HepG2 (cell line): ENCODE measurements around the gene ETFA. TPM values are rescaled to one million over a fixed set of nuclear protein-coding genes. Genes with fewer than 3 reads are reported as not detected.

Experiments
- BCL6 ChIP-seq: IDR thresholded peaks from 2 replicates; pipeline ENCODE4 v1.6.1; 2016; ENCODE audit warnings: missing genetic modification reagents, missing compliant biosample characterization
- BORCS8-MEF2B ChIP-seq: sonication (generic); formaldehyde crosslinking; IDR thresholded peaks from 2 replicates; pipeline ENCODE4 v1.8.0; 2022; ENCODE audit warnings: mild to moderate bottlenecking, missing genetic modification reagents
- CAMTA2 ChIP-seq: sonication (generic); formaldehyde crosslinking; IDR thresholded peaks from 2 replicates; pipeline ENCODE4 v1.4.0; 2020; ENCODE audit warnings: mild to moderate bottlenecking, missing genetic modification reagents, borderline replicate concordance
- FOXA1 ChIP-seq, 2 experiments: fragments of 450-650 bp in 1 of 2; sonication (generic) in 1 of 2; formaldehyde crosslinking in 1 of 2; IDR thresholded peaks; 2 replicates each; pipeline versions ENCODE4 v1.4.0 to v1.6.1; 2016 to 2020; ENCODE audit warnings: missing genetic modification reagents in 1 of 2
- GTF2F1 ChIP-seq: fragments of 150-350 bp; IDR thresholded peaks from 2 replicates; pipeline ENCODE4 v1.6.1; 2014; ENCODE audit warnings: low read length
- MIXL1 ChIP-seq: IDR thresholded peaks from 2 replicates; pipeline ENCODE4 v1.6.1; 2016
- MYC ChIP-seq: sonication (generic); formaldehyde crosslinking; IDR thresholded peaks from 2 replicates; pipeline ENCODE4 v1.9.0; 2021; ENCODE audit warnings: missing genetic modification reagents, borderline replicate concordance
- NFYB ChIP-seq: sonication (generic); formaldehyde crosslinking; IDR thresholded peaks from 2 replicates; pipeline ENCODE4 v1.4.0; 2020; ENCODE audit warnings: missing genetic modification reagents
- SMAD3 ChIP-seq: sonication (generic); formaldehyde crosslinking; IDR thresholded peaks from 2 replicates; pipeline ENCODE4 v1.4.0; 2020; ENCODE audit warnings: missing genetic modification reagents
- SMARCE1 ChIP-seq: fragments of 450-650 bp; IDR thresholded peaks from 2 replicates; pipeline ENCODE4 v1.6.1; 2017; ENCODE audit warnings: borderline replicate concordance
- SRY ChIP-seq: sonication (generic); formaldehyde crosslinking; IDR thresholded peaks from 2 replicates; pipeline ENCODE4 v1.8.0; 2022; ENCODE audit warnings: mild to moderate bottlenecking, missing genetic modification reagents
- ZBTB7B ChIP-seq: sonication (generic); formaldehyde crosslinking; IDR thresholded peaks from 2 replicates; pipeline ENCODE4 v1.4.0; 2020; ENCODE audit warnings: missing genetic modification reagents
- ZFP36 ChIP-seq: fragments of 150-350 bp; IDR thresholded peaks from 2 replicates; pipeline ENCODE4 v1.6.1; 2018; ENCODE audit warnings: borderline replicate concordance, low read length, low read depth; ENCODE audit not compliant: partially characterized antibody
- ZFP36L2 ChIP-seq: sonication (generic); formaldehyde crosslinking; IDR thresholded peaks from 2 replicates; pipeline ENCODE4 v1.4.0; 2020; ENCODE audit warnings: missing genetic modification reagents
- ZNF138 ChIP-seq: sonication (generic); formaldehyde crosslinking; IDR thresholded peaks from 2 replicates; pipeline ENCODE4 v1.5.0; 2020; ENCODE audit warnings: mild to moderate bottlenecking, low read depth, missing genetic modification reagents
- ZNF350 ChIP-seq: sonication (generic); formaldehyde crosslinking; IDR thresholded peaks from 2 replicates; pipeline ENCODE4 v1.4.0; 2020; ENCODE audit warnings: mild to moderate bottlenecking, low read depth, missing genetic modification reagents, borderline replicate concordance
- ZNF44 ChIP-seq: sonication (generic); formaldehyde crosslinking; IDR thresholded peaks from 2 replicates; pipeline ENCODE4 v1.5.1; 2020; ENCODE audit warnings: mild to moderate bottlenecking, missing genetic modification reagents
- ZNF570 ChIP-seq: sonication (generic); formaldehyde crosslinking; IDR thresholded peaks from 2 replicates; pipeline ENCODE4 v1.4.0; 2020; ENCODE audit warnings: mild to moderate bottlenecking, missing genetic modification reagents, borderline replicate concordance
- ZNF782 ChIP-seq: sonication (generic); formaldehyde crosslinking; IDR thresholded peaks from 2 replicates; pipeline ENCODE4 v1.4.0; 2020; ENCODE audit warnings: missing genetic modification reagents, mild to moderate bottlenecking, borderline replicate concordance
- polyA plus RNA-seq, 8 experiments: library from polyadenylated mRNA; depleted of rRNA in 3 of 8; stranded (reverse) in 7 of 8; unstranded in 1 of 8; fragments of >200 nt; fragmentation: Illumina TruSeq in 4 of 8; extraction: Trizol in 4 of 8; gene quantifications; 2 replicates each; pipeline versions ENCODE4 v1.2.1 to v1.2.3, GENCODE V29; 2011 to 2016; ENCODE audit warnings: low read depth in 4 of 8, missing spikeins in 1 of 8, mixed read lengths in 1 of 8; ENCODE audit not compliant: insufficient read depth in 1 of 8
- total RNA-seq, 5 experiments: library from RNA; depleted of rRNA; stranded (reverse); fragments of >200 nt; fragmentation: Illumina TruSeq; extraction: Trizol; gene quantifications; 2 replicates each; pipeline ENCODE4 v1.2.3, GENCODE V29; 2016; ENCODE audit warnings: low read depth in 1 of 5
- TF ChIP-seq, protein P1 (sequence below): sonication (generic); formaldehyde crosslinking; IDR thresholded peaks from 2 replicates; pipeline ENCODE4 v1.8.0; 2022; ENCODE audit warnings: mild to moderate bottlenecking, missing genetic modification reagents, borderline replicate concordance
- TF ChIP-seq, protein P2 (sequence below): sonication (generic); formaldehyde crosslinking; IDR thresholded peaks from 2 replicates; pipeline ENCODE4 v1.9.0; 2022; ENCODE audit warnings: missing genetic modification reagents, mild to moderate bottlenecking, borderline replicate concordance
- TF ChIP-seq, protein P3 (sequence below): sonication (generic); formaldehyde crosslinking; conservative IDR thresholded peaks from 2 replicates; pipeline ENCODE4 v1.4.0; 2020; ENCODE audit warnings: missing genetic modification reagents
- TF ChIP-seq, protein P4 (sequence below): sonication (generic); formaldehyde crosslinking; IDR thresholded peaks from 2 replicates; pipeline ENCODE4 v1.5.1; 2020; ENCODE audit warnings: missing genetic modification reagents, mild to moderate bottlenecking, borderline replicate concordance

ETFA gene
- total and polyA plus RNA-seq, 2 of the 13 experiments (the other 11 are each of a cell fraction or from before 2014, with no cell fraction given), result 291 to 396 TPM

DNA sequence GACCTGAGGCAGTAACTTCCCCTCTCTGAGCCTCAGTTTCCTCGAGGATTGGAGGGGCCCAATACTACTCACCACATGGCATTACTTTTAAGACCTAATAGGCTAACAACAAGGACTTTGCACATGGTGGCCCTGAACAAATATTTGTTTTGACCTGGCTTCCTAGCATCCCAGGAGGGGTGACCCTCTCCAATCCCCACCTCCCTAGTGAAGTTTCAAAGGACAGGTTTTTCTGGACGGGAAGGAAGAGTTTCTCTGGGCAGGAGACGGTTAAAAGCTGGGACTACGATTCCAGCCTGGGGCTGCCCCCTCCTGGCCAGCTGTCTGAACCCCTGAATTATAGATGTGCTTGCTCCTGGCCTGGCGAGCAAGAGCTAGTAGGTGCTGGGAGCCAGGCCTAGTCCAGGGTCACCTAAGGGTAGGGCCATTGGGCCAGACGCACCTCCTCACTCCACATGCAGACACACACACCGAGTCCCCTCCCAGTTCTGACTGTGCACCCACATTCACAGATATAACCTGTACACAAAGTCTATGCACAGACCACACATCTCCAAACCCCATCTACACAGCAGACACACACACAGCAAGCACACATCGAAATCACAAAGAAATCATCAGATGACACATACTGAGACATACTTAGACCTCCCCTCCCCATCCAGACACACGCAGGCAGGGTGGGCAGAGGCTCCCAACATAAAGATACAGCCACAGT lies 22.6 kb upstream of the ETFA start (continued):
- TF ChIP-seq FOXA1 (IDR thresholded peaks at IDR 0.05) (no peak), FOXA1 (CRISPR knock-in tag; IDR thresholded peaks at IDR 0.05) (peak; percentile 48), SMAD3 (peak; percentile 56; the same call in 1 of the 2 replicates), ZFP36L2 (CRISPR knock-in tag) (no peak), SRY (no peak), ZNF350 (no peak), NFYB (CRISPR knock-in tag) (no peak), SMARCE1 (no peak), ZFP36 (no peak), BCL6 (CRISPR knock-in tag) (peak; percentile 10; the same call in 1 of the 2 replicates), CAMTA2 (no peak), ZNF570 (no peak), GTF2F1 (no peak), ZNF44 (CRISPR knock-in tag) (no peak), ZBTB7B (CRISPR knock-in tag) (0 out of 2 replicates have a peak, but pooled peaks have one; percentile 44), MYC (CRISPR knock-in tag) (0 out of 2 replicates have a peak, but pooled peaks have one; percentile 44), ZNF138 (CRISPR knock-in tag) (no peak), ZNF782 (CRISPR knock-in tag) (peak; percentile 53; the same call in 1 of the 2 replicates), BORCS8-MEF2B (CRISPR knock-in tag) (no peak), MIXL1 (CRISPR knock-in tag) (no peak; the same call in 1 of the 2 replicates)
- TF ChIP-seq, protein P1, sequence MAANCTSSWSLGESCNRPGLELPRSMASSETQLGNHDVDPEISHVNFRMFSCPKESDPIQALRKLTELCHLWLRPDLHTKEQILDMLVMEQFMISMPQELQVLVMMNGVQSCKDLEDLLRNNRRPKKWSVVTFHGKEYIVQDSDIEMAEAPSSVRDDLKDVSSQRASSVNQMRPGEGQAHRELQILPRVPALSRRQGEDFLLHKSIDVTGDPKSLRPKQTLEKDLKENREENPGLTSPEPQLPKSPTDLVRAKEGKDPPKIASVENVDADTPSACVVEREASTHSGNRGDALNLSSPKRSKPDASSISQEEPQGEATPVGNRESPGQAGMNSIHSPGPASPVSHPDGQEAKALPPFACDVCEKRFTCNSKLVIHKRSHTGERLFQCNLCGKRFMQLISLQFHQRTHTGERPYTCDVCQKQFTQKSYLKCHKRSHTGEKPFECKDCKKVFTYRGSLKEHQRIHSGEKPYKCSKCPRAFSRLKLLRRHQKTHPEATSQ (CRISPR knock-in tag), result no peak
- TF ChIP-seq, protein P2, sequence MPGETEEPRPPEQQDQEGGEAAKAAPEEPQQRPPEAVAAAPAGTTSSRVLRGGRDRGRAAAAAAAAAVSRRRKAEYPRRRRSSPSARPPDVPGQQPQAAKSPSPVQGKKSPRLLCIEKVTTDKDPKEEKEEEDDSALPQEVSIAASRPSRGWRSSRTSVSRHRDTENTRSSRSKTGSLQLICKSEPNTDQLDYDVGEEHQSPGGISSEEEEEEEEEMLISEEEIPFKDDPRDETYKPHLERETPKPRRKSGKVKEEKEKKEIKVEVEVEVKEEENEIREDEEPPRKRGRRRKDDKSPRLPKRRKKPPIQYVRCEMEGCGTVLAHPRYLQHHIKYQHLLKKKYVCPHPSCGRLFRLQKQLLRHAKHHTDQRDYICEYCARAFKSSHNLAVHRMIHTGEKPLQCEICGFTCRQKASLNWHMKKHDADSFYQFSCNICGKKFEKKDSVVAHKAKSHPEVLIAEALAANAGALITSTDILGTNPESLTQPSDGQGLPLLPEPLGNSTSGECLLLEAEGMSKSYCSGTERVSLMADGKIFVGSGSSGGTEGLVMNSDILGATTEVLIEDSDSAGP (CRISPR knock-in tag), result peak; percentile 69; the same call in 1 of the 2 replicates
- TF ChIP-seq, protein P3, sequence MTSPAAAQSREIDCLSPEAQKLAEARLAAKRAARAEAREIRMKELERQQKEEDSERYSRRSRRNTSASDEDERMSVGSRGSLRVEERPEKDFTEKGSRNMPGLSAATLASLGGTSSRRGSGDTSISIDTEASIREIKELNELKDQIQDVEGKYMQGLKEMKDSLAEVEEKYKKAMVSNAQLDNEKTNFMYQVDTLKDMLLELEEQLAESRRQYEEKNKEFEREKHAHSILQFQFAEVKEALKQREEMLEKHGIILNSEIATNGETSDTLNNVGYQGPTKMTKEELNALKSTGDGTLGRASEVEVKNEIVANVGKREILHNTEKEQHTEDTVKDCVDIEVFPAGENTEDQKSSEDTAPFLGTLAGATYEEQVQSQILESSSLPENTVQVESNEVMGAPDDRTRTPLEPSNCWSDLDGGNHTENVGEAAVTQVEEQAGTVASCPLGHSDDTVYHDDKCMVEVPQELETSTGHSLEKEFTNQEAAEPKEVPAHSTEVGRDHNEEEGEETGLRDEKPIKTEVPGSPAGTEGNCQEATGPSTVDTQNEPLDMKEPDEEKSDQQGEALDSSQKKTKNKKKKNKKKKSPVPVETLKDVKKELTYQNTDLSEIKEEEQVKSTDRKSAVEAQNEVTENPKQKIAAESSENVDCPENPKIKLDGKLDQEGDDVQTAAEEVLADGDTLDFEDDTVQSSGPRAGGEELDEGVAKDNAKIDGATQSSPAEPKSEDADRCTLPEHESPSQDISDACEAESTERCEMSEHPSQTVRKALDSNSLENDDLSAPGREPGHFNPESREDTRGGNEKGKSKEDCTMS (CRISPR knock-in tag), result no peak
- TF ChIP-seq, protein P4, sequence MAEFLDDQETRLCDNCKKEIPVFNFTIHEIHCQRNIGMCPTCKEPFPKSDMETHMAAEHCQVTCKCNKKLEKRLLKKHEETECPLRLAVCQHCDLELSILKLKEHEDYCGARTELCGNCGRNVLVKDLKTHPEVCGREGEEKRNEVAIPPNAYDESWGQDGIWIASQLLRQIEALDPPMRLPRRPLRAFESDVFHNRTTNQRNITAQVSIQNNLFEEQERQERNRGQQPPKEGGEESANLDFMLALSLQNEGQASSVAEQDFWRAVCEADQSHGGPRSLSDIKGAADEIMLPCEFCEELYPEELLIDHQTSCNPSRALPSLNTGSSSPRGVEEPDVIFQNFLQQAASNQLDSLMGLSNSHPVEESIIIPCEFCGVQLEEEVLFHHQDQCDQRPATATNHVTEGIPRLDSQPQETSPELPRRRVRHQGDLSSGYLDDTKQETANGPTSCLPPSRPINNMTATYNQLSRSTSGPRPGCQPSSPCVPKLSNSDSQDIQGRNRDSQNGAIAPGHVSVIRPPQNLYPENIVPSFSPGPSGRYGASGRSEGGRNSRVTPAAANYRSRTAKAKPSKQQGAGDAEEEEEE, result no peak
